HG02973 (cell line): ENCODE measurements around the gene REV3L.
"Not testable (repeated sequence)": the region's sequence is repeated elsewhere in the genome, so short reads cannot be mapped to it uniquely, and the experiment has no call there.

Source experiments
- ATAC-seq: cut with Tn5 transposase; IDR thresholded peaks from one replicate; pipeline ENCODE4 v1.9.1; 2021; ENCODE audit warnings: moderate library complexity; ENCODE audit not compliant: unreplicated experiment

The REV3L gene

DNA sequence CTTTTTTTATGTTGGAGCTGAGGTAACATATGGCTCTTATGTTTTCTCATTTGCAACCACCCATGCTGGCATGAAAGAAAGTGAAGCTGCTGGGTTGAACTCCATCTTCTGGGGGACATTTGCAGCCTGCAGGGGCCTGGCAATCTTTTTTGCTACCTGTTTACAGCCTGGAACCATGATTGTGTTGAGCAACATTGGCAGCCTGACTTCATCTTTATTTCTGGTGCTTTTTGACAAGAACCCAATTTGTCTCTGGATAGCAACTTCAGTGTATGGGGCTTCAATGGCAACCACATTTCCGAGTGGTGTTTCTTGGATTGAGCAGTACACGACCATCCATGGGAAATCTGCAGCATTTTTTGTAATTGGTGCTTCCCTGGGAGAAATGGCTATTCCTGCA, 216.7 kb downstream of the REV3L start:
- no peak for ATAC-seq

DNA sequence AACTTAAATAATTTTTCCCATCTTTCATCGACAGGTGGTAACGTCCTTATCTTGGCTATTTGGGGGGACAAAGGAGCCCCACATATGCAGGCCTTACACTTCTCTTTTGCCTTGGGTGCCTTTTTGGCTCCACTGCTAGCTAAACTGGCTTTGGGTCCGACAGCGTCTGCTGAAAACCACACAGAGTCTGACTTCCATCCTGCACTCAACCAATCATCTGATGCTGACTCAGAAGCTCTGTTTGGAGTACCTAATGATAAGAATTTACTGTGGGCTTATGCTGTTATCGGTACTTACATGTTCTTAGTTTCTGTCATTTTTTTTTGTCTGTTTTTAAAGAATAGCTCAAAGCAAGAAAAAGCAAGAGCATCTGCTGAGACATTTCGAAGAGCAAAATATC, 217.2 kb downstream of the REV3L start:
- ATAC-seq: no peak

DNA sequence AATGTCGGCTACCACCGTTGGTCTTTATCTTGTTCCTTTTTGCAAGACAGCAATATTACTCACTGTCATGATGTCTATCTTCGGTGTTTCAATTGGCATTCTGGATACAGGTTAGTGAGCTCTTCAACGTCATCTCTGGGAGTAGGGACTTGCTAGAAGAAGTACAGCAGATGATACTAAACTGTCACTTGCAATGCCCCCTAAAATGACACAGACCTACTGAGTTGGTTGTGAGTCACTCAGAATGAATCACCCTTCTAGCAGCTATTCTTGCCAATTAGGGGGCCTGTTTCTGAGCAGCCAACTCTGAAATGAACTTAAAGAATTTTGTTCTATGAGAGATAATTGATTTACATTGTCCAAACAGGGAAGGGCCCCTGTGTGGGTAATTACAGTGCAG, 219.2 kb downstream of the REV3L start:
- ATAC-seq: no peak

DNA sequence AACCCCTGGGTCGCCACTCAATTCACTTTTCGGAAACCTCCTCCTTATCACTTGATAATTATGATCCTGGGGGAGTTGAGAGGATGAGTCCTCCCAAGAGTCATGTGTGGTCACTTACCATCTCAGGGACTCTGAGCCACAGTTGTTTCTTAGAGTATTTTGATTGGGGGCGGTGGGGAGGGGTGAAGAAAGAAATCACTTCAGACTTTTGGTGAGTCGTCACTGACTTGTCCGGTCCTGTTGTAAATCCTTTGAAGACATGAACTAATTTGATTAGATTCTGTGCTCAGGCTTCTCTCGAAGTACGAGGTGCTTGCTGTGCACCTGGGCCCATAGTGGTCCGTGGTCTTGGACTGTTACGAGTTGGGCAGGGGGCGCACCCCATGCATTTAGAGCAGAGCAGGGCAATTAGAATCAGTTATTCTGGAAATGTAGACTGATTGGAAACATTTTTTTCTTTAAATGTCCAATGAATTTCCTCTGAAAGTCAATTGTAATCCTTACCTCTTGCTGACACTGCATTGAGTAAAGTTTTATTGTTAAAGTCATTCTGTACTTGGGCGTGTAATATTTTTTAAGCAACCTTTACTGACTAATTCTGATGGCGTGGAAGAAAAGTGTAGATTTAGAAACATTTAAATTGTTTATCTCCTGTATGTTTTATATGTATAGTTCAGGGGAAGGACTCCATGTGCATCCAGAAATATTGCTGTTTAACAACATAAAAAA, 222.3 kb downstream of the REV3L start:
- ATAC-seq: no peak

DNA sequence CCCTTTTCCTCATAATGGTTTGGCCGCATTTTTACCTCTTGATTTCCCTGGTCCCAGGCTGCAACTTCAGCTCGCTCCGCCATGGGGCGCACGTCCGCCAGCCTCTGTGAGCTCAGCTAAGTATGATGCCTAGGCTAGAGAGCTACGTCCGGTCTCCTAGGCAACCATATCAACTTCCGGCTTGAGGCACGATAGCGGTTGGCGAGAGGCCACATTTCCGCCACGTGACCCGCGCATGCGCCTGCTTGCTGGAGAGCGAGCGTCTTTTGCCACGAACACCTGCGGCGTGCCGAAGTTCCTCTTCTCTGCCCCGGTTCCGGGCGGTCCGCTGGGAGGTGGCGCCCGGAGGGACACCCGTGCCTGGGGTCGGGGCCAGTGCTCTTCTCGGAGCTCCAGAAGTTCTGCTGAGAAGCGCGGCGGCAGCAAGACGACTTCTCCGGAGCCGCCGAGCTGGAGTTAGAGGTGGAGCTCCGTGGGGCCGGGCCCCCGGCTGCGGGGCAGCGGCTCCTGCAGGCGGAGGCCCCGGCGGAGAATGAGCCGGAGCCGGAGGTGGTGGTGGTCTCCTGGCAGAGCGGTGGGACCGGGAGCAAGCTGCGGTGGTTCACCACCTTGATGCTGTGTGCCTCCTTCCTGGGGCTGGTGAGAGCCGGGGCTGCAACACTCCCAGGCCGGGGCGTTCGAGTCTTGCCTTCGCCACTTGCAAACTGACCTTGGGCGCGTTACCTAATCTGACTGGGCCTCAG, 223.8 kb downstream of the REV3L start:
- ATAC-seq: peak; percentile 98

DNA sequence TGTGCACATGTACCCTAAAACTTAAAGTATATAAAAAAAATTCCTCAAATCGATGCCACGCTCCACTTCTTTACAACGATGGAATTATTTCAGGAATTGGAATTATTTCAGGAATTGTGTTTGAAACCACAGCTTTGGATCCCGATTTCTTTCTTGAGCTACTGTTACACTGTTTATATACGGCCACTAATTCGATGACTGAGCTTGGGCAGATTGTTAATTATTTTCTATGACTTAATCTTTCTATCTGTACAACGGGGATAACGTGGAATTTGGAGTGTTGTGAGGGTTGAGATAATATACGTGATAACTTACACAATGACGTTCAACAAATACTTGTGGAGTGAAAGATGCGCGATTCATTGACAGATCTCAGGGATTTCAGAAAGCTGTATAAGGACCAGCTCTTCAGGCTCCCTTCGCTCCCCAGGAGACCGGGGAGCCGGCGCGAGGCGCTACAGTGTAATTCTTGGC, 224.4 kb downstream of the REV3L start:
- no peak for ATAC-seq

DNA sequence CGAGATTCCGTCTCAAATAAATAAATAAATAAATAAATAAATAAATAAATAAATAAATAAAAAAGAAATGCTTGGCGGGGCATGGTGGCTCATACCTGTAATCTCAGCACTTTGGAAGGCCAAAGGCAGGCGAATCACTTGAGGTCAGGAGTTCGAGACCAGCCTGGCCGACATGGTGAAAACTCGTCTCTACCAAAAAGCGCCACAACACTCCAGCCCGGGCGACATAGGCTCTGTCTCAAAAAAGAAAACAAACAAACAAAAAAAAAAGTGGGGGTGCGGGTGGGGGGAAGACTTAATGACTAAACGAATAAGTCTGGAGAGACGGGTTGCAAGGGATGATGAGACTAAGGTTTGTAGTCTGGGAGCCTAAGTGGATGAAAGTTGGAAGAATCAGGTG, 225.0 kb downstream of the REV3L start:
- no peak for ATAC-seq

DNA sequence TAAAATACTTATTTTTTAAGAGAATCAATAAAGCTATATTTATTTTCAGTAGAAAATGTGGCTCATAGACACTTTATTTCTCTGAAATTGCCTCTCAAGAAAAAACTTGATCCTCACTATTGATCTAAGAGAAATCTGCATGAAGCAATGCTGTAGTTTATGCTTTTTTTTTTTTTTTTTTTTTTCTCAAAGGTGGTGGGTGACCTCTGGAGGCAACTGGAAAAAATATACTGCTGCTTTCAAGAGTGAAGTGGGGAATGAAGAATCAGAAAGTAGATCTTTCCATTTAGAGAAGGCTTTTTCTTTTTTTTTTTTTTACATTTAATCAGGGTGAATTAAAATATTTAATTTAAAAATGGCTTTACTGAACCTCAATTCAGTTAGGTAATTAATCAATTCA, 226.4 kb downstream of the REV3L start:
- no peak for ATAC-seq

DNA sequence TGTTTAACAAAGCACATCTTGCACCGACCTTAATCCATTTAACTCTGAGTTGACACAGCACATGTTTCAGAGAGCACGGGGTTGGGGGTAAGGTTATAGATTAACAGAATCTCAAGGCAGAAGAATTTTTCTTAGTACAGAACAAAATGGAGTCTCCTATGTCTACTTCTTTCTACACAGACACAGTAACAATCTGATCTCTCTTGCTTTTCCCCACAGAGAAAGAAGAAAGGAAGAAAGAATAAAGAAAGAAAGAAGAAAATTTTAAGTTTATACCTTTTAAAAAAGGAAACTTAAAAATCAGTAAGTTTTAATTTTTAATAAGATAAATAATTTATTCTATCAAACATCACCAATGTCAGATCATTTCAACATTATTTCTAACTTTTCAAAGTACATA, 227.2 kb downstream of the REV3L start:
- not testable (repeated sequence) for ATAC-seq

DNA sequence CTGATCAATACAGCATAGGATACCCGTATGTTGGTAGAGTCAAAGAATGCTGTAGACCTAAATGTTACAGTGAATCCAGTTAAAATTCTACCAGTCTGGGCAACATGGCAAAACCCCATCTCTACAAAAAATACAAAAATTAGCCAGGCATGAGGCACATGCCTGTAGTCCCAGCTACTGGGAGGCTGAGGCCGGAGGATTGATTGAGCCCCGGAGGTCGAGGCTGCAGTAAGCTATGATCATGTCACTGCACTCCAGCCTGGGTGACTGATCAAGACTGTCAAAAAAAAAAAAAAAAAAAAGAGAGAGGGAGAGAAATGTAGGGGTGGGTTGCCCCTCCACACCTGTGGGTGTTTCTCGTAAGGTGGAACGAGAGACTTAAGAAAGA, 228.2 kb downstream of the REV3L start:
- ATAC-seq: no peak

DNA sequence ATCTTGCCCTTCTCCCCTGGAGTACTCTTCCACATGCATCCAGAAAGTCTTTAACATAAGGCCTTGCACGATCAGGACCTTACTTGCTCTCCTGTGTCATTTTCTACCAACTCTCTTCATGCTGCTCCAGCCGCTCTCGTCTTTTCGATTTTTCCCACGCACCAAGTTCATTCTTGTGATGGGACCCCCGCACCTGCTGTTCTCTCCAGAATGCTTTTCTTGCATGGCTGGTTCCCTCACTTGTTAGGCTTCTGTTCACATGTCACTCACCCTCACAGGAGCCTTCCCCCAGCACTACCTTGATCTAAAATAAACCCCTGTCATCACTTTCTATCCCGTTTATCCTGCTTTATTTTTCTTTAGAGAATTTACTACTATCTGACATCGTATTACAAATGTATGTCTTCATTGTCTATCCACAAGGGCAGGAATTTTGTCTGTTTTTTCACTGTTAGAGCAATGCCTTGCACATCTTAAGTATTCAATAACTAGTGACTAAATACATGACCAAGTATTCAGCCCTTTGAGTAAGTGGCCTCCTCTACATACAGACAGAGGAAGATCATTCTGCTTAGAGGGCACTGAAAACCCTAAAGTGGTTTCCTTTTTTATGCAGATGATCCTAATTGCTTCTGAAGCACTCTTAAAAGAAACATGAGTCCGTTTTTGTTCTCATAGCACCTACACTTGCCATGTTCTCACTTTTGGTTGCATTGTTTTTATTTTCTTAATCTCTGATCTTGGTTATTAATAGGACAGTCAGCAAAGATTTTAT, 228.8 kb downstream of the REV3L start:
- ATAC-seq: no peak

DNA sequence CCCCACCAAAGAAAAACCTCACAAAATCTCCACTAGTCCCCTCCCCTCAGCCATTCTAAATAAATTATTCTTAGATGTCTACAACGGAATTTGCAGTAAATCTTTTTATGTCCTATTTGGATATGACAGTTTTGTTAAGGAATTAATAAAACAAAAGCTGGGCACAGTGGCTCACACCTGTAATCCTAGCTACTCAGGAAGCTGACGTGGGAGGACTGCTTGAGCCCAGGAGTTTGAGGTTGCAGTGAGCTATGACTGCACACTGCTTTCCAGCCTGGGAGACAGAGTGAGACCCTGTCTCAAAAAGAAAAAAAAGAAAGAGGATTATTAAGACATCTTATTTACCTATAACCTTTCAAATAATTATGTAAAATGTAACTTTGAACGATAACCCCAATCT, 230.3 kb downstream of the REV3L start:
- no peak for ATAC-seq

DNA sequence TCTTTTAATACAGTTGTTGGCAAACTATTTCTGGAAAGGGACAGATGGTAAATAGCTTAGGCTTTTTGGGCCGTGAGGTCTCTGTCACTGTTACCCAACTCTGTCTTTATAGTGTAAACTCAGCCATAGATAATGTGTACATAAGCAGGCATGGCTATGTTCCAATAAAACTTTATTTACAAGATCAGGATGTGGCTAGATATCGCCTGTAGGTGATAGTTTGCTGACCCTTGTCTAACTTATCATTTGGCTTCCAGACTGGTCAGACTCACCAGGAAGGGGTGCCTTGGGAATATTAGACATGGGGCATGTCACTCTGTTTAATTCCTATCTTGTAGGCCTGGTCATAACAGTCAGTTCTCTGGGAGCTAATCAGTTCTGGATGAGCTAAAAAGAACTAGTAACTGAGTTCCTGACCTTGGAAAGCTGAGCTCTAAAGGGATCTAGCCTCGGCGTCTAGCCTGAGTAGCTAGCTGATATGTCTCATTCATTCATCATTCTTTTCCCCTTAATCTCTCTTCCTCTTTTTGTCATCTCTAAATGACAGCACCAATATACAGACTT, 232.1 kb downstream of the REV3L start:
- ATAC-seq: no peak
